ENCODE results near the gene IMPDH2. TPM values are rescaled to one million over a fixed set of nuclear protein-coding genes. Genes with fewer than 3 reads are reported as not detected.
A peak's percentile ranks its signal among the peaks of the same experiment; 100 is the strongest.

Gene IMPDH2
- total and polyA plus RNA-seq, 2 of the 4 experiments (the other 2 are of a cell fraction) = 190 to 296 TPM

- Histone ChIP-seq H4K20me1 (ENCODE audit: insufficient read depth, low read length) (peaks cover 18% of the 10 kb centered on the region), H3K27me3 (ENCODE audit: control insufficient read depth, insufficient read depth, low read length) (no peaks in the 10 kb centered on the region), H2AK5ac (ENCODE audit: low read depth, low read length) (peak overlapping the region; percentile 87), H4K8ac (ENCODE audit: low read depth in 2 of 2, low read length in 2 of 2) (peak overlapping the region; percentile 83 to 98; a peak in 3 of 4 replicates), H3K4ac (ENCODE audit: low read depth, low read length) (peak overlapping the region; percentile 88), H3K9me3 (ENCODE audit: control insufficient read depth, insufficient read depth, low read length) (no peaks in the 10 kb centered on the region), H3K4me3 (ENCODE audit: insufficient read depth, low read depth, low read length) (no peak overlapping the region), H2BK120ac (ENCODE audit: low read depth, low read length) (no peak overlapping the region), H2BK5ac (ENCODE audit: low read depth, low read length, poor library complexity, severe bottlenecking) (no peak overlapping the region), H3K27ac (ENCODE audit: insufficient read depth, low read length) (peak overlapping the region; percentile 79; the same call in 1 of the 2 replicates), H3K4me1 (ENCODE audit: control insufficient read depth, insufficient read depth, low read length) (peaks cover 11% of the 10 kb centered on the region), H3K23ac (ENCODE audit: low read depth, low read length) (peak overlapping the region; percentile 91), H4K91ac (ENCODE audit: insufficient read depth, low read depth, low read length) (peak overlapping the region; percentile 58; the same call in 1 of the 2 replicates), H2BK15ac (ENCODE audit: low read depth, low read length) (no peak overlapping the region; the same call in 2 of the 3 replicates), H2BK20ac (ENCODE audit: low read depth, low read length) (no peak overlapping the region), H3K9me1 (ENCODE audit: insufficient read depth, low read length) (peaks cover 21% of the 10 kb centered on the region), H3K14ac (replicated peaks; ENCODE audit: low read depth, low read length) (0 out of 2 replicates have a peak overlapping the region, but pooled peaks have one; percentile 88), H3K18ac (ENCODE audit: low read depth, low read length) (no peak overlapping the region), H3K79me1 (ENCODE audit: low read depth in 1 of 2, low read length in 2 of 2) (peaks cover 0 to 42% of the 10 kb centered on the region in 2 experiments; a peak in 2 of 4 replicates), H2AFZ (replicated peaks; ENCODE audit: low read length, poor library complexity) (peak overlapping the region; percentile 95), H3K4me2 (ENCODE audit: low read depth, low read length) (peak overlapping the region; percentile 71; the same call in 1 of the 2 replicates), H3K36me3 (ENCODE audit: control insufficient read depth, insufficient read depth, low read length) (peaks cover 3% of the 10 kb centered on the region; the same call in 1 of the 2 replicates), H3K9ac (ENCODE audit: low read depth, low read length) (no peak overlapping the region), H2AK9ac (replicated peaks; ENCODE audit: low read depth, low read length, poor library complexity) (peak overlapping the region; percentile 99), H3K56ac (ENCODE audit: extremely low read depth, insufficient read depth, low read length) (no peak overlapping the region), H4K5ac (ENCODE audit: low read depth, low read length) (peak overlapping the region; percentile 53)
- ChIA-PET POLR2A (ENCODE audit: unreplicated experiment) (interaction anchor here (0.6 kb wide), 1 partner anchor 23 kb away, joined by 3 read pairs; the partner anchor contains the start of gene IMPDH2), CTCF (no interaction called here)
- dilution Hi-C loops (cut with HindIII; ENCODE audit: low sequenced_read_pairs, unreplicated experiment) = no loop called here
- no TSS peak for BruUV-seq (replicated peaks)
- DNase-seq = no peak
- no peak for ATAC-seq (ENCODE audit: low read depth)
- in situ Hi-C loops (cut with MboI; ENCODE audit: low sequenced_read_pairs) = no loop called here
- WGBS, 2 experiments (ENCODE audit: extremely low coverage in 2 of 2, insufficient read length in 1 of 2) = 93% methylated on average over 2 of the region's 5 CpGs; no CpG with 5 or more reads in 1 of the 2 experiments
- intact Hi-C loops (cut with micrococcal nuclease) = loop anchor here (2.0 kb wide), 1 partner anchor 17 kb away; no protein-coding TSS in a partner anchor
- TF ChIP-seq POLR2A (IDR thresholded peaks at IDR 0.05; ENCODE audit: low read depth, low read length) (no peak), NFE2L2 (IDR thresholded peaks at IDR 0.05; ENCODE audit: low read depth, low read length) (no peak)
These were observed 23.2 kb downstream of the IMPDH2 start for GRCh38 chr3:49005998-49006397.

All from IMR-90 (cell line).